H1 (cell line): Measurements from ENCODE around the gene PIANP. TPM values are rescaled to one million over a fixed set of nuclear protein-coding genes. Genes with fewer than 3 reads are reported as not detected.

Experiments used
- CTCF ChIA-PET: fragments of 300-600 bp; sonication (Branson Sonifier 250); formaldehyde crosslinking; loops from one replicate; lab custom pipeline; 2021; ENCODE audit not compliant: partially characterized antibody; lab: Charles Lee
- POLR2A ChIA-PET: fragments of 300-600 bp; sonication (Branson Sonifier 250); formaldehyde crosslinking; loops from one replicate; lab custom pipeline; 2021; ENCODE audit warnings: inconsistent platforms; ENCODE audit not compliant: partially characterized antibody; lab: Charles Lee
- DNase-seq, 2 experiments: peaks; one replicate each; pipeline versions ENCODE4 v3.0.0 to v3.0.0-alpha.2; 2010 to 2022; ENCODE audit warnings: low spot score in 2 of 2, low read depth in 1 of 2, mixed read lengths in 1 of 2
- FAIRE-seq: peaks from 2 replicates; lab custom pipeline; 2011; peaks lifted over from hg19 to GRCh38; lab: Jason Lieb, UNC
- H2AFZ ChIP-seq: 2 replicates; pipeline ENCODE4 v1.8.1; 2012; ENCODE audit warnings: low read length, inconsistent platforms
- H2AK5ac ChIP-seq: 2 replicates; pipeline ENCODE4 v1.6.1; 2013; ENCODE audit warnings: low read depth, low read length
- H2BK120ac ChIP-seq: replicated peaks from 2 replicates; pipeline ENCODE3; 2013; ENCODE audit warnings: low read depth, low read length, inconsistent platforms
- H2BK12ac ChIP-seq: 2 replicates; pipeline ENCODE4 v1.6.1; 2013; ENCODE audit warnings: low read depth, low read length
- H2BK15ac ChIP-seq: 2 replicates; pipeline ENCODE4 v1.6.1; 2013; ENCODE audit warnings: low read length
- H2BK20ac ChIP-seq: 2 replicates; pipeline ENCODE4 v1.6.1; 2013; ENCODE audit warnings: low read length
- H2BK5ac ChIP-seq: 2 replicates; pipeline ENCODE4 v1.6.1; 2013; ENCODE audit warnings: low read depth, low read length
- H3K14ac ChIP-seq: 2 replicates; pipeline ENCODE4 v1.6.1; 2013; ENCODE audit warnings: inconsistent platforms; ENCODE audit not compliant: insufficient read length
- H3K18ac ChIP-seq: 2 replicates; pipeline ENCODE4 v1.6.1; 2013; ENCODE audit warnings: low read length; ENCODE audit errors: extremely low read depth
- H3K23ac ChIP-seq: 2 replicates; pipeline ENCODE4 v1.6.1; 2013; ENCODE audit warnings: inconsistent platforms; ENCODE audit not compliant: insufficient read length
- H3K23me2 ChIP-seq: 2 replicates; pipeline ENCODE4 v1.6.1; 2013; ENCODE audit warnings: low read depth, low read length
- H3K27ac ChIP-seq: 2 replicates; pipeline ENCODE4 v1.6.1; 2011; ENCODE audit warnings: low read depth, low read length, inconsistent platforms
- H3K27me3 ChIP-seq, 4 experiments: replicated peaks in 1 of 4; 1 replicate in 1 of 4; 2 replicates in 3 of 4; pipeline versions ENCODE4 v1.6.1 to v1.8.1; 2011 to 2013; ENCODE audit warnings: low read length in 3 of 4, mild to moderate bottlenecking in 3 of 4, inconsistent platforms in 2 of 4, mixed read lengths in 2 of 4, moderate library complexity in 1 of 4; ENCODE audit not compliant: control insufficient read depth in 3 of 4, insufficient read depth in 3 of 4; ENCODE audit errors: extremely low read depth in 1 of 4
- H3K36me3 ChIP-seq, 4 experiments: 2 replicates each; pipeline versions ENCODE4 v1.6.1 to v1.8.1; 2011 to 2013; ENCODE audit warnings: mild to moderate bottlenecking in 4 of 4, low read length in 3 of 4, moderate library complexity in 2 of 4, control low read depth in 1 of 4, inconsistent platforms in 1 of 4; ENCODE audit not compliant: insufficient read depth in 4 of 4, control insufficient read depth in 2 of 4
- H3K4ac ChIP-seq: replicated peaks from 2 replicates; pipeline ENCODE3; 2013; ENCODE audit warnings: low read length, low read depth, mixed read lengths, inconsistent platforms; ENCODE audit not compliant: insufficient read length
- H3K4me1 ChIP-seq, 4 experiments: replicated peaks in 1 of 4; 1 replicate in 1 of 4; 2 replicates in 3 of 4; pipeline versions ENCODE4 v1.6.1 to v1.8.1; 2011 to 2013; ENCODE audit warnings: low read length in 3 of 4, inconsistent platforms in 2 of 4, mixed read lengths in 1 of 4; ENCODE audit not compliant: insufficient read depth in 4 of 4, control insufficient read depth in 3 of 4
- H3K4me2 ChIP-seq, 2 experiments: 2 replicates each; pipeline versions ENCODE4 v1.6.1 to v1.8.1; 2011 to 2013; ENCODE audit warnings: low read depth in 2 of 2, low read length in 2 of 2, control low read depth in 1 of 2, inconsistent platforms in 1 of 2, mild to moderate bottlenecking in 1 of 2; ENCODE audit not compliant: insufficient read depth in 1 of 2
- H3K4me3 ChIP-seq, 4 experiments: fragments of 200-600, 300-600 bp in 1 of 4; sonication (generic), shearing (Covaris generic), sonication (Bioruptor Twin) in 1 of 4; 2 replicates each; pipeline versions ENCODE4 v1.5.1 to v1.8.1; 2011 to 2016; ENCODE audit warnings: low read length in 4 of 4, low read depth in 3 of 4, control low read depth in 2 of 4, inconsistent platforms in 2 of 4, mild to moderate bottlenecking in 2 of 4, mixed read lengths in 1 of 4, moderate library complexity in 1 of 4; ENCODE audit not compliant: insufficient read depth in 2 of 4; ENCODE audit errors: extremely low read depth in 1 of 4
- H3K56ac ChIP-seq: replicated peaks from 2 replicates; pipeline ENCODE3; 2013; ENCODE audit warnings: low read depth, mild to moderate bottlenecking, mixed read lengths, low read length, inconsistent platforms; ENCODE audit not compliant: insufficient read length
- H3K79me1 ChIP-seq: 2 replicates; pipeline ENCODE4 v1.6.1; 2013; ENCODE audit warnings: low read depth, low read length, control low read depth
- H3K79me2 ChIP-seq, 2 experiments: 2 replicates each; pipeline versions ENCODE4 v1.6.1 to v1.8.1; 2012 to 2013; ENCODE audit warnings: low read length in 2 of 2, mild to moderate bottlenecking in 2 of 2, inconsistent platforms in 1 of 2; ENCODE audit not compliant: insufficient read depth in 2 of 2, control insufficient read depth in 1 of 2
- H3K9ac ChIP-seq, 4 experiments: replicated peaks in 1 of 4; 1 replicate in 1 of 4; 2 replicates in 3 of 4; pipeline versions ENCODE4 v1.6.1 to v1.8.1; 2011 to 2013; ENCODE audit warnings: low read depth in 3 of 4, low read length in 3 of 4, control low read depth in 2 of 4, mild to moderate bottlenecking in 2 of 4, moderate library complexity in 2 of 4, inconsistent platforms in 1 of 4; ENCODE audit errors: extremely low read depth in 1 of 4
- H3K9me3 ChIP-seq, 2 experiments: 2 replicates each; pipeline versions ENCODE4 v1.6.1 to v1.8.1; 2012 to 2013; ENCODE audit warnings: mild to moderate bottlenecking in 2 of 2, moderate library complexity in 2 of 2, control low read depth in 1 of 2, inconsistent platforms in 1 of 2, low read depth in 1 of 2, low read length in 1 of 2, mixed read lengths in 1 of 2; ENCODE audit not compliant: insufficient read depth in 2 of 2
- H4K20me1 ChIP-seq, 2 experiments: replicated peaks in 1 of 2; 2 replicates each; pipeline versions ENCODE3 to v1.8.1; 2011 to 2013; ENCODE audit warnings: inconsistent platforms in 2 of 2, low read length in 2 of 2, mild to moderate bottlenecking in 1 of 2; ENCODE audit not compliant: insufficient read depth in 2 of 2, control insufficient read depth in 1 of 2
- H4K5ac ChIP-seq: 2 replicates; pipeline ENCODE4 v1.6.1; 2013; ENCODE audit warnings: low read length, low read depth, mixed read lengths, inconsistent platforms; ENCODE audit not compliant: insufficient read length
- H4K8ac ChIP-seq: 2 replicates; pipeline ENCODE4 v1.8.0; 2013; ENCODE audit warnings: mild to moderate bottlenecking, moderate library complexity, low read length, inconsistent platforms; ENCODE audit not compliant: insufficient read depth; ENCODE audit errors: extremely low read depth
- H4K91ac ChIP-seq: replicated peaks from 2 replicates; pipeline ENCODE3; 2013; ENCODE audit warnings: low read length, mixed read lengths, inconsistent platforms; ENCODE audit not compliant: insufficient read length
- EZH2 ChIP-seq: fragments of 200-600 bp; sonication (generic); IDR thresholded peaks from 2 replicates; pipeline ENCODE4 v1.7.1; 2012; ENCODE audit warnings: low read depth, mild to moderate bottlenecking, moderate library complexity, low read length, inconsistent platforms; ENCODE audit not compliant: severe bottlenecking
- HDAC2 ChIP-seq, 2 experiments: fragments of 300-600 bp in 1 of 2; sonication (generic) in 1 of 2; IDR thresholded peaks; 2 replicates each; pipeline ENCODE4 v1.6.1; 2011 to 2012; ENCODE audit warnings: low read depth in 2 of 2, low read length in 2 of 2, mild to moderate bottlenecking in 2 of 2, moderate library complexity in 2 of 2, borderline replicate concordance in 1 of 2, inconsistent platforms in 1 of 2
- NRF1 ChIP-seq: IDR thresholded peaks from 2 replicates; pipeline ENCODE4 v1.6.1; 2011; ENCODE audit warnings: mild to moderate bottlenecking, low read depth, low read length, improper control_type of control experiment
- POU5F1 ChIP-seq: IDR thresholded peaks from 2 replicates; pipeline ENCODE4 v1.6.1; 2011; ENCODE audit warnings: low read depth, mild to moderate bottlenecking, low read length, moderate library complexity
- RNF2 ChIP-seq: fragments of 200-900, 300-1000 bp; sonication (generic); IDR thresholded peaks from 2 replicates; pipeline ENCODE4 v1.7.1; 2016; ENCODE audit warnings: borderline replicate concordance, low read depth, mild to moderate bottlenecking, antibody characterized with exemption, low read length; ENCODE audit not compliant: poor library complexity, severe bottlenecking; ENCODE audit errors: missing control alignments
- SP4 ChIP-seq: IDR thresholded peaks from 2 replicates; pipeline ENCODE4 v1.6.1; 2012; ENCODE audit warnings: low read length, inconsistent platforms
- TBP ChIP-seq: IDR thresholded peaks from 2 replicates; pipeline ENCODE4 v1.6.1; 2011; ENCODE audit warnings: low read depth, low read length, improper control_type of control experiment
- WGBS, 2 experiments: shearing (Covaris generic) in 1 of 2; methylation state at CpG; one replicate each; pipeline versions ENCODE4 v1.1.6 to v1.1.7; 2013 to 2015; ENCODE audit warnings: low lambda C conversion rate in 2 of 2, mixed read lengths in 2 of 2, inconsistent platforms in 1 of 2, low coverage in 1 of 2, missing lambda C conversion rate in 1 of 2; ENCODE audit not compliant: insufficient replicate concordance in 2 of 2, insufficient coverage in 1 of 2, insufficient read length in 1 of 2; ENCODE audit errors: extremely low coverage in 1 of 2, missing lambda C conversion rate in 1 of 2; 5-methylcytosine and 5-hydroxymethylcytosine counted together
- polyA plus RNA-seq, 7 experiments: library from polyadenylated mRNA; depleted of rRNA in 3 of 7; stranded (reverse) in 5 of 7; unstranded in 2 of 7; fragments of >200 nt in 5 of 7; fragments of 200-250 nt in 2 of 7; gene quantifications; 1 replicate in 5 of 7; 2 replicates in 1 of 7; 4 replicates in 1 of 7; pipeline versions ENCODE4 v1.2.1 to v1.2.3, GENCODE V29; 2011 to 2013; ENCODE audit warnings: missing spikeins in 2 of 7, mixed read lengths in 2 of 7
- total RNA-seq: library from RNA; stranded (reverse); fragmentation: NEBNext Ultra II Directional; extraction: Animal tissue kit (Norgen Biotek cat#: 25700); gene quantifications from 2 replicates; pipeline ENCODE4 v1.2.1, GENCODE V29; 2021
- TF ChIP-seq, protein P1 (sequence below): IDR thresholded peaks from 2 replicates; pipeline ENCODE4 v1.6.1; 2011; ENCODE audit warnings: low read length, improper control_type of control experiment

PIANP gene
- total and polyA plus RNA-seq, 2 of the 8 experiments (the other 6 are each of a cell fraction or from before 2014, with no cell fraction given) = 6.3 to 9.8 TPM

DNA sequence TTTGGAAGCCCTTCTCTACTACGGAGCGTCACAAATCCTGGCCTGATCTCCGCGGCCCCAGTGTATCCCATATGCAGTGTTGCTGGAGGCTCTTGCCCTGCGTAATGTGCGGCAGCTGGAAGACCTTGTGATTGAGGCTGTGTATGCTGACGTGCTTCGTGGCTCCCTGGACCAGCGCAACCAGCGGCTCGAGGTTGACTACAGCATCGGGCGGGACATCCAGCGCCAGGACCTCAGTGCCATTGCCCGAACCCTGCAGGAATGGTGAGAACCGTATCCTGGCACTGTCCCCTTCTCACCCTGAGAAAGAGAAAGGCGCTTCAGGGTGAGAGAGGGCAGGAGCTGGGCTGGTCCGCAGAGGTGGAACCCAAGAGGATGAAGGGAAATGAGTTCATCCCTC lies 28.6 kb upstream of the PIANP start:
- no peak for FAIRE-seq
- Histone ChIP-seq H3K23me2 (peaks cover 6% of the 10 kb centered on the region), H4K8ac (no peak overlapping the region), H3K36me3 (peaks cover 0 to 34% (median 25%) of the 10 kb centered on the region in 4 experiments; a peak in 7 of 8 replicates), H3K56ac (no peak overlapping the region), H3K27ac (no peak overlapping the region), H2BK12ac (no peak overlapping the region), H3K4ac (no peak overlapping the region), H4K20me1 (no peaks in the 10 kb centered on the region), H3K79me2 (peaks cover 0 to 3% of the 10 kb centered on the region in 2 experiments; a peak in 1 of 4 replicates), H2BK120ac (no peak overlapping the region), H3K14ac (no peak overlapping the region), H3K79me1 (peaks cover 2% of the 10 kb centered on the region; the same call in 1 of the 2 replicates), H2BK20ac (no peak overlapping the region), H2BK15ac (no peak overlapping the region), H3K9ac (no peak overlapping the region), H3K4me3 (no peak overlapping the region), H2BK5ac (no peak overlapping the region), H2AK5ac (no peak overlapping the region), H3K23ac (no peak overlapping the region), H3K27me3 (no peaks in the 10 kb centered on the region), H2AFZ (no peak overlapping the region), H3K18ac (no peak overlapping the region), H4K5ac (no peak overlapping the region), H3K4me1 (peaks cover 0 to 2% (median under 1%) of the 10 kb centered on the region in 4 experiments; a peak in 3 of 7 replicates), H3K4me2 (no peak overlapping the region), H3K9me3 (no peaks in the 10 kb centered on the region), H4K91ac (no peak overlapping the region)
- CTCF ChIA-PET = interaction anchor here (1.1 kb wide), 1 partner anchor 115 kb away, joined by 4 read pairs; no protein-coding TSS in a partner anchor
- TF ChIP-seq SP4 (no peak), TBP (no peak), EZH2 (no peak), HDAC2 (IDR thresholded peaks at IDR 0.05; ENCODE audit: borderline replicate concordance in 1 of 2, low read depth in 2 of 2, low read length in 2 of 2) (no peak), NRF1 (no peak), POU5F1 (no peak), RNF2 (no peak)
- TF ChIP-seq, protein P1, sequence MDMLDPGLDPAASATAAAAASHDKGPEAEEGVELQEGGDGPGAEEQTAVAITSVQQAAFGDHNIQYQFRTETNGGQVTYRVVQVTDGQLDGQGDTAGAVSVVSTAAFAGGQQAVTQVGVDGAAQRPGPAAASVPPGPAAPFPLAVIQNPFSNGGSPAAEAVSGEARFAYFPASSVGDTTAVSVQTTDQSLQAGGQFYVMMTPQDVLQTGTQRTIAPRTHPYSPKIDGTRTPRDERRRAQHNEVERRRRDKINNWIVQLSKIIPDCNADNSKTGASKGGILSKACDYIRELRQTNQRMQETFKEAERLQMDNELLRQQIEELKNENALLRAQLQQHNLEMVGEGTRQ = no peak
- no peak for DNase-seq
- WGBS, 2 experiments = 98% methylated on average over 17 of the region's 18 CpGs; no CpG with 5 or more reads in 1 of the 2 experiments
- POLR2A ChIA-PET = interaction anchor here (0.6 to 2.8 kb wide), 2 partner anchors 40 to 391 kb away, joined by 3 to 7 read pairs; partner anchors contain the start of gene ZNF384
